ENCODE data around the gene PRKN.

The PRKN gene

DNA sequence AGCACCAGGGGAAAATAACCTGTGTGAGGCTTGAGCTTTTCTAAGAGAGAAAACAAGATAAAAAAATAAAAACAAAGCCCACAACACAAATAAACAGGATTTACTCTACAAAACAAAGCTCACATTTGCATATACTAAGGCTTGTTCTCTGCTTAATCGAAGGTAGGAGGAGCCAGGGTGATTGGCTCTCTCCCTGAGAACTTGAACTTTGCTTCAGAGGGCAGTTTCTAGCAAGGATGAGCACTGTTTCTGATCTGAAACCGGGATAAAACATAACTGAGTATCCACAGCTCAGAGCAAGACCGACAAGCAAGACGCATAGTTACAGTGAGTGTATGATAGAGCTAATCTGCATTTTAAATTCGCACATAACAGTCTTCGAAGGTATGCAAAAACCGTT is 200.6 kb downstream of the PRKN start:
- no peak for DNase-seq

DNA sequence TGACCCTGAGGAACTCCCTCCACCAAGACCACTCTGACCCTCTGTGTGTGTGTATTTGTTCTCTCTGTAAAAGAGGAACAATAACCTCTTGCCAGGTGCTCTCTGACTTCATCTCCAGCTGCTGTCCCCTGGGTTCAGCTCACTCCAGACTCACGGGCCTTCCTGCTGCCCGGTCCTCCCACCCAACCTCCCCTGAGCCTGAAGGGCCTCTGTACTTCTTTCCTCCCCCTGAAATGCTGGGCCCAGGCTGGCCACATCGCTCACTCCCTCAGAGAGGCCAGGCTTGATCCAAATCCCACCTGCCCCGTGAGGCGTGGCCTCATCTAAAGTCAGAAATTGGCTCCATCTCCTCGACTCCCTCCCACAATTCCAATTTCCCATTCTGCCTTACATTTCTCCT is 202.4 kb downstream of the PRKN start:
- DNase-seq, result no peak

DNA sequence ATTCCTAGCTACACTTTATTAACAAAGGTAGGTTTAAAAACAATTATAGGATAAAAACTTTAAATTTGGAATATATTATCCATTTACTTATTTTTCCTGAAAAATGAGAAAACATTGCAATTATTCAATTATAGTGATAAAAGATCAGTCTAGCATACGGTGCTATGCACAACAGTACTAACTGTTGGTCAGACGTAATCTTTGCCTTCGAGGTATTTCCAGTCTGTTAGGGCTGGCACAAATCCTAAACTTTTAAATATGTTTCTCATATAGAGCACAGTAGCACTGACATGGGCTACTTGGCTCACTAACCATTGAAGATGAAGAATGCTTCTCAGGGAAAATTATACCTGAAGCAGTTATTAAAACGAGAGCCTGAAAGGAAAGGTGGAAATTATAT is 214.8 kb downstream of the PRKN start:
- no peak for DNase-seq

DNA sequence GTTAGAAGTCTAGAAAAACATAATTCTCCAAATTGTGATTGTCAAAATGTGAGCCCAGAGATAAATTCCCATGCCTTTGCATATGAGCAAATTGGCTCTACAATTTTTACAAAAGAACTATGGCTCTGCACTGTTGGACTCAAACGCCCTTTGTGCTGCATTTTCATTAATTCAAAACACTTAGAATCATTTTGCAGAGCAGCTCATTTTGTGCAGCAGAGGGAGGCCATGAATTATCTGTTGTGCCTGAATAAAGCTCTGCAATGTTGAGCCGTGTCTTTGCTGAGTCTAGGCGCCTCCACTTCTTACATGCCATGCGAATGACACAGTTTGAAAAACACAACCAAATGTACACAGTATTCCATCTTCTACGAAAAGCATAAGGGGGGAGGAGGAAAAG is 230.2 kb downstream of the PRKN start:
- no peak for DNase-seq

DNA sequence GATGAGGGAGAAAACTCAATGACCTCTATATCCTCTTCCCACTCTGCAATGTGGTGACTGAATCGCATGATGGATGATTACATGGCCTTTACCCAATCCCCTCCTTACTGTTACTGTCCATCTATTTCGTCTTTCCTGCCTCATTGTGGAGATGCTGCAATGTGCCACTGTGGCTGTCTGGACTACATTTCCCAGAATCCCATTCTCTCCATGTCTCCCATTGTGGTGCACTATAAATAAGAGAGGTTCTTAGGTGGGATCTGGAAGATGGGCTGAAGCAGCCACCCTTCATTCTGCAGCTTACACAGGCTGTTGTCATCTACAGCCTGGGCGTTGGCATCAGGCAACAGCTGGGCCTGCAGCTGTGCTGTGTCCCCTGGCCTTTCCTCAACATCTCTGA is 233.6 kb downstream of the PRKN start:
- no peak for DNase-seq

DNA sequence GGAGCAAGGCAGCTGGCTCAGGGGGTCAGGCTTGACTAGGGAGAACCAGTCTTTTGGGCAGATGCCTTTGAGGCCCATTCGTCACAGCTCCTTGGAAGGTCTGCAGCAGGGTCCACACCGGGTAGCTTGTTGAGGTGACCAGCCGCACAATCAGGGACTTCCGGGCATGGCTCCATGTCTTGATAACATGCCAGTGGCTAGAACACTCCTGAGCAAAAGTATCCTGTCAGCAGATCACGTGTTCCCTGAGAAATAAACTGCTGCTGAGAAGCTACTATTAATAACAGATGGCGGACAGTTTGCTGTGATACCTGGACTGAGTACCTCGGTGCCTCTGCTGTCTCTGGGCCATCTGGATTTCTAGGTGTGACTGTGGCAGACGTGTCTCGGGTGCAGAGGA is 235.9 kb downstream of the PRKN start:
- no peak for DNase-seq

DNA sequence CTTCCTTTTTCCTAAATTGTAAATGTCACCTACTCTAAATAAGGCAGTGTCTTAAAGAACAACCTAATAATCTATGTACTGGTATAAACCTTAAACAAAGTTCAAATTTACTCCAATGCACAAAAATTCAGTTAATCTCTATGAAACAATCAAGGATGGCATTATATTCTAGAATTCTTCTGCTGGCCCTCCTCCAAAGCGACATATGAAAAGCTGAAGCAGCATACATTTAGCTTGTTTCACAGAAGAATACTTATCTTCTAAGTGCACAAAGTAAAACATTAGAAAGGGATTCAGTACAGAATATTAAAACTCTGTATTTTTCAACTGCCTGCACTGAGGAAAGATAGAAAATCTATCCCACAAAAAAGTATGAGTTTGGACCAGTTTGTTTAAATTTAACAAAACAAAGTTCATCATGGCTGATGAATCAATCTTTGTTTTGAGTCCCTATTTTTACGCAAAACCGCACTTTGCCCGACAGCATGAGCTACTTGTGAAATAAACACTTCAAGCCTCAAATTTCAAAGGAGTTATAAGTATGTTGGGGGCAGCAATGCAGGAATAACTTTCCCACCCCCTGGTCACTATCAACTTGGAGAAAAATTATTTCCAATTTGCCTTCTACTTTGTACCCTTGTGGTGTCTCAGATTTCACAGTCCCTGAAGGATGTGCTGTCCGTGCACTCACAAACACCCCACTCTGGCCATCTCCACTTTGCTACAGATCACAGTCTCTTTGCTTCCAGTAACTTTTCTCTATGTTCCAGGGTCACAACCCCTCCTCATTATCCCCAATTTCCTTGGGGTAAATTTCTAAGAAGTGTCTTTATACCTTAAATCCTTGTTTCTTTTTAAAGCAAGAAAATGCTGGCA is 238.2 kb downstream of the PRKN start:
- DNase-seq, result no peak

DNA sequence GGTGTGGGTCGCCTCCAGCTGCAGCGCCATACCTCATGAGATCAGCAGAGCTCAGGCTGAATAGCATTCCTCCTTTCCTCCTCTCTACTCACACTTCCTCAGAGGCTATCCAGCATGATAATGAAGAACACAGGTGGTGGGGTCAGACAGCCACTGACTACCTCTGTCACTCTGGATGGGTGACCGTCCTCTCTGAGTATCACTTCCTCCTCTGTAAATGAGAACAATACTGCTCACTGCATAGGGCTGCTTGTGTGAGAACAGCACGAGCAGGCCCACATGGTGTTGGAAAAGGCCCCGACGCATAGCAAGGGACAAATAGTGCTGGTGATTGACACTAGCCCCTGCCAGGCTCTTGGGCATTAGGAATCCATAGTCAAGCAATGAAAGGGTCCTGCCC is 239.1 kb downstream of the PRKN start:
- DNase-seq, result no peak

DNA sequence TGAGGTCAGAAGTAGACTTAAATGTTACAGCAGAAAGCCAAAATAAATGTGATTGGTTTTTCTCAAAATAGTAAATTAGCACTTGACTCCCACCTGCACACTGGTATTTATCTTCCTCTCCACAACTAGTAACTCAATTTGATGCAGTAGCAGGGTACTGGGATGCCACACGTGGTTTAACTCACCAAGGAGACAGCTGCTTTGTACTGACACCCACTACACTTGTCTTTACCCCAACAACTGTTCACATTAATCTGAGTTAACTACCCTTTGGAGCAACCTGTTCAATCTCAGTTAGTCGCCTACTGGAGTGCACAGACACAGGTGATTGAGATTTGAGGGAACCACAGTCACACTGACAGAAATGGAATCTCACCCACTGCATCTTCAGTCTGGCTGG is 242.1 kb downstream of the PRKN start:
- DNase-seq, result no peak

DNA sequence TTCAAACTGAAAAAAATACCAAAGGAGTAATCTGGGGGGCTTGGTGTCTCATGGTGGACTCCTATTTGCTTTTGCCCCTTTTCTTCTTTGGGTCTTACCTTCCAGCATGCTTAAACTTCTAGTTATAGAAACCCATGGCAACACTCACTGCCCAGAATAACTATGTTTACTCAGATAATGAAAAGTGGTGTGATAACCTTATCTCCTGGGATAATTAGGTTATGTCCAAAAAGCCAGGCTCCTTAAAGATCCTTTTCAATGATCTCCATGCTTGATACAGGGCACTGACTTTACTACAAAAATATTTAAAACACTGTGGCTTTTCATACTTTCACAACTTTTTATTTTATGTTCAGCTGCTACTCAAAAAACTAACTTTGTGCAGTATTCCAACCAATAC is 245.6 kb downstream of the PRKN start:
- DNase-seq, result no peak

DNA sequence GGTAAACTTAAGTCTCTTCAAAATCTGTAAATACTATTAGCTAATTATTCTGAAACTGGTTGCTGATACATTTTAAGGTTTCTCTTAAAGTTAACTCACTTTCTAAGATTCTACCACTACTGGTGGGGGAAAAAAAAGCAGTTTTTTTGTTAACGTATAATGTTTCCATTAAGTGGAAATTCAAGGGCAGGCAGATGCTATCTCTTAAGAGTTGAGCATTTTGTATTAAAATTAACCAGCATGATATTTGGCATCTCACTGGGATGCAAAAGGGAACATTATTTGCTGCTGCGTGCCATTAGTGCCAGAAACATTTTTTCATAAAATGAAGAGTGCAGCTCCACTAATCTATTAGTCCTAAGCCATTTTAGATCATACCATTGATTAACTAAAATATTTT is 246.2 kb downstream of the PRKN start:
- DNase-seq, result no peak

DNA sequence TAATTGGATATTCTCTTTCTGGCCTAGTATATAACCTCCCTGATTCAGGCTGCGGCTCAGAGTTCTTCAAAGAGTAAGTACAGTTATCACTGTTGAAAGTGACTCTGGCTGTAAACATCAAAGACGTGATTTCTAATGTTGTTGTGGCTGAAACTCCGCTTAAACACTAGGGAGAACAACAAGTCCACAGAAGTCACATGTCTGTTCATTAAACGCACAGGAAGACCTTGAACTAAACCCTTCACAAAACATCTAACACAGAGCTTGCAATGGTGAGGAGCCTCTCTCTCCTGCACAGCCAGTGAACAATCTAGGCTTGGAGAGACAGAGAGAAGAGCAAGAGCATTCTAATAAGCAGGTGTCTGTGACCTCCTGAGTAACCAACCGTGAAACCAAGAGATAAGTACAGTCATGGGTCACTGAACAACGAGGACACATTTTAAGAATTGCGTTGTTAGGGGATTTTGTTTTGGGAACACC is 249.3 kb downstream of the PRKN start:
- no peak for DNase-seq

DNA sequence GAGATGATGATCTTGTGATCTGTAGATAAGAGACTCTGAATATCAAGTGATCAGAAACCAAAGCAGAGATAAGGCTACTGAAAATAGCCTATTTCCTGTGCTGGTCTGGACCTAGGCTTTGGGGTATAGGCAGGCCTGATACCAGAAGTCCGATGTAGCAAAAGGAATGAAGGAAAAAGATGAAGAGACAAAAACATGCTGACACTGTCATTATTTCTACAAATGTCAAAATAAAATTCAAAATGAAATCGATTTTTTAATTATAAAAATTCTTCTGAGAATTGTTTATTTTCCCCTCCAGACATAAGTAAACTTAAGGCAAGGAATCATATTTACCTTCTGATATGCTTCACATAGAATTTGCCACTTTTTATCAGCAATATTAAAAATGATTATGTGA is 252.8 kb downstream of the PRKN start:
- no peak for DNase-seq

DNA sequence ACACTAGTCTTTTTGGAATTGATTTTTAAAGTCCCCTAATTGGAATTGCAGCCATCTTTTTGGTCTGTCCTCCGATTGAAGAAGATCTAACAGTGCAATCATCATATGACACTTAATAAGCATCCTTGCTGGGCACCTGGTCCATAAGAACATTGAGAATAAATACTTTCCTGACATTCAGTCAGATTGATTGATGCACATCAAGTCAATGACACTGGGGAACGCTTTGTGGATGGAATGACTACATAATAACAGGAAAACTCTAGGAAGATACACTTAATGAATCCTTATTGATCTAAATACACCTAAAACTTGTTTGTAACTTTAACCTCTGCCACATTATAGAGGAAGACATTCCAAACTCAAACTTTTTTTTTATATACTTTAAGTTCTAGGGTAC is 255.7 kb downstream of the PRKN start:
- no peak for DNase-seq

DNA sequence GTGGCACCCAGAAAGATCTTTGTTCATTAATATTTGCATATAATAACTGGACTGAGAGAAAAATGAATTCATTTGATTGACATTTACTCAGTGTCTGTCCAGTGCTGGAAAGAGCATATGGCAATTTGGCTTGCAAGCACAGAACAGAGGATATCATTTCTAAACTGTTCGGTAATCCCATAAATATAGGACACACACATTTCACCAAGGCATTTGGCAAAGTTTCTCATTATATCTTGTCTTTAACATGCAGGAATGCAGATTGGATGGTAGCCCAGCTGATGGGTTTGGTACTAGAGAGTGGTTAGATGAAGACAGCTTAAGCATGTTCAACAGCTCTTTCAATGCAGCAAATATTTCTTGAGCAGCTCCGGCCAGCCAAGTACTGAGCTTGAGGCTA is 259.2 kb downstream of the PRKN start:
- no peak for DNase-seq

DNA sequence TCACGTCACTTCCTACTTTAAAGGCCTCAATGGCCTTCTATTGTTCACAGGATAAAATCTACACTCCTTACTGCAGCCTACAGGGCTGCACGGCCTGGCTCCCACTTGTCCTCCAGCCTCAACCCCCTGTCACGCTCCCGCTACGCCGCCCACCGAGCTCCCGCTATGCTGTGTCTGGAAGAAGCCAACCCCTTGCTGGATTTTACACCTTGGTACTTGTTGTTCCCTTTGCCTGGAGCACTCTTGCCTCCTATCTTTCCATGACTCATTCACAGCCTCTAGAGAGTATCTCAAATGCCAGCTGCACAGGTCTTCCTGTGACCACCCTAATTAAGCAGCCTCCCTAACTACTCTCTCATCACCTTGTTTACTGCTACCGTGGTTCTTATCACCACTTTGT is 259.9 kb downstream of the PRKN start:
- DNase-seq, result no peak

DNA sequence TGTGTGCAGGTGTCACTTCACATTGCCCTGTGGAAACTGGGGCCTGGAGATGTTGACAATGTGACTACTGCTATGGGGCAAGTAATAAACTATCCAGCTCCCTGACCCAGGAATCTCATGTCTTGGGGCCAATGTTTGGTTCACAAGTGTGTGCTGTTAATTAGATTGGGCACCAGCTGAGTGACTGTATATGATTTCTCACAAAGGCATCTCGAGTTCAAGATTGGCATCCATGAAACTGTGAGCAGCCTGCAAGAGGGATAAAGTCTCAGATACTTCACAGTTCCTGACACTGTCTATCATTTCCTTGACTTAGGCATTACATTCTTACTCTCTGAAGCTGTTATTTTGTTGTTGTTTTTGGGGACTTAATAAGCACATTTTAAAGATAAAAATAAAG is 264.0 kb downstream of the PRKN start:
- no peak for DNase-seq

DNA sequence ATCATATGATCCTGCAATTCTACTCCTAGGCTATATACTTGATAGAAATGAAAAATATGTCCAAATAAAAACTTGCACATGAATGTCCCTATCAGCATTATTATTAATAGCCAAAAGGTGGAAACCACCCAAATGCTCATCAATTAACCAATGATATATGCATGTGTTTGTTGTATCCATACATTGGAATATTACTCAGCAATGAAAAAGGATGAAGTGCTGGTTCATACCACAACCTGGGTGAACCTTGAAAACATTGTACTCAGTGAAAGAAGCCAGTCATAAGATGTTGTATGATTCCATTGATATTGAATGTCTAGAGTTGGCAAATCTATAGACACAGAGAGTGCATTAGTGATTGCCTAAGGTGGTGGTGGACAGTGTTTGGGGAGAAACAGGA is 267.6 kb downstream of the PRKN start:
- DNase-seq, result no peak

DNA sequence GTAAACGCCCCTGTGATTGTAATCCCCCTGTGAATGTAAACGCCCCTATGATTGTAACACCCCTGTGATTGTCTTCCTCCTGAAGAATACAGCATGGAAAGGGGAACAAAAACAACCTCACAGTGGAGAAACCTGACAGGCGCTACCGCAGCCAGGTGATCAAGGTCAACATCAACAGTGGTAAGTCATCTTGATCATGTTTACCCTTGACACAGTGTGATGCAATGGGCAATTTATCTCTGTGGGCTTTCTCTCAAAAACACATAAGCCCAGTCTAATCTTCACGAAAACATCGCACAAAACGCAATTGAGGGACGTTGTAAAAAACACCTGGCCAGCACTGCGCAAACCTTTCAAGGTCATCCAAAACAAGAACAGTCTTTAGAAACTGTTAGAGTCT is 277.2 kb downstream of the PRKN start:
- DNase-seq, result no peak

DNA sequence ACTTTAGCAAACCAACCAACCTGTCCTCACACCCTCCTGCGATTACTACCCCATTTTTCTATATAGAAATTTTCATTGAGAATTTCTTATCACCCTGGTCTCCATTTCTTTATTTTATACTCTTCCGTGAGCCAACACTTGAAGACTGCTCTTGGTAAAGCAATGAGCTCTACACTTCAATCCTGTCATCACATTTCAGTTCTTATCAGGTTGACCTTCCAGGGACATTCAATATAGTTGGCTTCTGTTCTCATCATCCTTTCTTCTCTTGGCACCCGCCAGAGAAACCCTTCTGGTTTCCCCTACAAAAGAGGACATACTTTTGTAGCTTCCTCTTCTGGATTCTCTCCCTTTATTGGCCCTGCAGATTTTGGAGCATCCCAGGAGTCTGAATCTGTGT is 279.3 kb downstream of the PRKN start:
- no peak for DNase-seq

DNA sequence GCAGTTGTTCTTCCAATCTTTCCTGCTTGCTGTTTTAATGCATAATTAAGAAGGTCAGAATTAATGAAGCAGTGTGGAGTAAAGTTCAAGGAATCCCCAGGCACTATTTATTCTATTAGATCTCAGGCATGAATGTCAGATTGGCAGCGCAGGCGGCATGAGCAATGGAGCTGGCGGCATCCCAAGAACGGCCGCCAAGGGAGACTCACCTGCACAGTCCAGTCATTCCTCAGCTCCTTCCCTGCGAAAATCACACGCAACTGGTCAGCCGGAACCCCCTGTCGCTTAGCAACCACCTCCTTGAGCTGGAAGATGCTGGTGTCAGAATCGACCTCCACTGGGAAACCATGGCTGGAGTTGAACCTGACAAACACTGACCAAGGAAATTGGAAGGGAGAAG is 284.5 kb downstream of the PRKN start:
- DNase-seq, result no peak

DNA sequence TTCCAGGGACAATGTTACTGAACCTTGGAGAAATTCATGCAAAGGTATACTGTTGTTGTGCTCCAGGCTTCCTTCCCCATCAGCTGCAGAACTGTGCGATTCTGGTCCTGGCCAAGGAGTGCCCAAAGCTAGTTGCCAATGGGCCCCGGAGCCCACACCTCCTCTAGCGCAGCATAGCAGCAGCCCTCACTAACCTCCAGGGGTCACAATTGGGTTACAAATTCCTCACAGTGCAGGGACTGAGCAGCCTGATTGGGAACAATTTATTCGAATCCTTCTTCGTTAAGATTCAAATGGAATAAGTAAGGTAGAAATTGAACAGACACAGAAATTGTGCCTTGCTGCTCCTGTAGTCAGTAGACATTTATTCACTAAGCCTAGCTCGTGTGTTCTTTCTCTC is 284.9 kb downstream of the PRKN start:
- no peak for DNase-seq

DNA sequence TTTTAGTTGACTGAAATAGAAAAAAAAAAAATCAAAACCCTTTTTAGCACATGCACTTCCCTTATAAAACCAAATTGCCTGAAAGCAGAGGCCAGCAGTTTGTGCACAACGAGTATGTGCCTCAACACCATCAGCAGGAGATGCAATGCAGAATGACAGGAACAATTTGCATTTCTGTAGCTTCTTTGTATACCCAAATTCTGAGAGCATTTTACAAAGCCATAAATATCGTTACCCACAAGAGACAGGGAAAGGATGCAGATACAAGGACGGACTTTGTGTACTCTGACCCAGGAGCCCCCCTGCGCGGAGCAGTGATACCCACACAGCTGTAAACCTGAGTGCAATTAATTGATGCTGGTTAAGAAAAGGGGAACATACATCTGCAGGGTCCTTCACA is 285.6 kb downstream of the PRKN start:
- no peak for DNase-seq

DNA sequence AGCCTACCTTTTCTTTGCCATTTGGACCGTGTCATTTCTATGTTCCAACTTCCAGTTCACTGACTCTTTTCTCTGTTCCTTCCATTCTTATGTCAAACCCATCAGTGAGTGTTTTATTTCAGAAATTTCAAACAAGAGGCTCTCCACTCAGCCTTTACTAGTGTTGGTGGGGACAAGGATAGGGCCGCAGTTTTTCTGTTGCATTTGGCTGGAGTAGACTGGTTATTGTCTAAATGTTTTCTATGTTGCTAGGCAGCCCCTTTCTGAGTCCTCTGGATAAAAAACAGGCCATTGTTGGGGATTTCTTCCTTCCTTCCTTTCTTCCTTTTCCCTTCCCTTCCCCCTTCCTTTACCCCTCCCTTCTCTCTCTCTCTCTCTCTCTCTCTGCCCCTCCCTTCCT is 288.6 kb downstream of the PRKN start:
- no peak for DNase-seq

DNA sequence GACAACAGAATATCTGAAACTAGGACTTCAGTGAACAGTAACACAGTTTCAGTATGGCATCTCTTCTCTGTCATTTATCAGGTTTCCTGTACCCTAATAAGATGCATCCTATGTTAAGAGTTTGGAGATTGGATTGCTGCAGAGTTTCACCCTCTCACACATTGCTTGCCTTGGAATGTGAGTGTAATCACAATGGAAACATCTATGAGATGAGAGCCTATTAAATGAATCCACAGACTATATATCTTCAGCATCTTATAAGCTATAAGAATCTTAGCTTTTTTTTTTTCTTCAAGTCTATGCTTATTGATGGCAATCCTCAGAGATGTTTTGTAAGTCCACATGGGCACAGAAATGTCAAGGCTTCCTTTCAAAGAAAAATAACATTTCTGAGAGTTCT is 292.5 kb downstream of the PRKN start:
- DNase-seq, result no peak

Measured in GF-D8 (cell line).